Gastrocnemius medialis (tissue), 4 donors: ENCODE measurements around the gene SPACDR.

Source experiments
- POLR2A ChIP-seq, 2 donors: fragments of 450-650 bp; IDR thresholded peaks; one replicate each; pipeline ENCODE4 v1.6.1; 2017; ENCODE audit warnings: antibody characterized with exemption in 2 of 2, mild to moderate bottlenecking in 2 of 2, moderate library complexity in 2 of 2
- TF ChIP-seq, protein P1 (sequence below), 5 experiments: fragments of 450-650 bp in 3 of 5; fragments of 200-600 bp in 2 of 5; sonication (generic) in 2 of 5; IDR thresholded peaks in 4 of 5; conservative IDR thresholded peaks in 1 of 5; 1 replicate in 4 of 5; 2 replicates in 1 of 5; pipeline ENCODE4 v1.5.1; 2016 to 2019; ENCODE audit warnings: antibody characterized with exemption in 5 of 5, mild to moderate bottlenecking in 3 of 5, moderate library complexity in 3 of 5

DNA sequence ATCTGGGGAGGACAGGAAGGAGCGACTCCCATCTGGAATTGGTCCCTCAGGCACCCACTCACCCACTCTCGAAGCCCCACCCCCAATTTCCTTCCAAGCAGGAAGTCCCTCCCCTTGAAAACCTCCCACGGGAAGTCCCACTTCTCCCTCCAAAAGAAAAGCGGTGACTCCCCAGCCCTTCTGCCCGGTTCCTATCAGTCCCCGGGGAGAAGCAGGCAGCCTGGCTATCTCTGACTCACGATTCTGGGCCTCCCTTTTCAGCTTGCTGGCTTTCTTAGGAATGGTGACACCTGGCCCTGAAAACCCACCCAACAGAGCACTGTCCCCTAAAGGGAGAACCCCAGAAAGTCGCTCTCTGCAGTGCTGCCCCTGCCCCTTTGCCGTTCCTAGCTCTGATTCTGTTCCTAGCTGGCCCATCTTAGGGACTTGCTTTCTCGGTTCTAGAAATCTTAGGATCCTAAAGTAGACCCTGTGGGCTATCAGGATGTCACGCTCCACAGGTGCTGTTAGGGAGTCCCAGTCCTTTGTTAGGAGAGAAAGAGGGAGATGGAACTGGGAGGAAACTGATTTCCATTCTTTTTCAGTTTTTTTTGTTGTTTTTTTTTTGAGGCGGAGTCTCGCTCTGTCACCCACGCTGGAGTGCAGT is 8.9 kb upstream of the SPACDR start:
- TF ChIP-seq, protein P1, sequence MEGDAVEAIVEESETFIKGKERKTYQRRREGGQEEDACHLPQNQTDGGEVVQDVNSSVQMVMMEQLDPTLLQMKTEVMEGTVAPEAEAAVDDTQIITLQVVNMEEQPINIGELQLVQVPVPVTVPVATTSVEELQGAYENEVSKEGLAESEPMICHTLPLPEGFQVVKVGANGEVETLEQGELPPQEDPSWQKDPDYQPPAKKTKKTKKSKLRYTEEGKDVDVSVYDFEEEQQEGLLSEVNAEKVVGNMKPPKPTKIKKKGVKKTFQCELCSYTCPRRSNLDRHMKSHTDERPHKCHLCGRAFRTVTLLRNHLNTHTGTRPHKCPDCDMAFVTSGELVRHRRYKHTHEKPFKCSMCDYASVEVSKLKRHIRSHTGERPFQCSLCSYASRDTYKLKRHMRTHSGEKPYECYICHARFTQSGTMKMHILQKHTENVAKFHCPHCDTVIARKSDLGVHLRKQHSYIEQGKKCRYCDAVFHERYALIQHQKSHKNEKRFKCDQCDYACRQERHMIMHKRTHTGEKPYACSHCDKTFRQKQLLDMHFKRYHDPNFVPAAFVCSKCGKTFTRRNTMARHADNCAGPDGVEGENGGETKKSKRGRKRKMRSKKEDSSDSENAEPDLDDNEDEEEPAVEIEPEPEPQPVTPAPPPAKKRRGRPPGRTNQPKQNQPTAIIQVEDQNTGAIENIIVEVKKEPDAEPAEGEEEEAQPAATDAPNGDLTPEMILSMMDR (IDR thresholded peaks at IDR 0.05 in 4 of 5, conservative IDR thresholded peaks at IDR 0.05 in 1 of 5): no peak
- TF ChIP-seq POLR2A (IDR thresholded peaks at IDR 0.05): no peak
